Breast epithelium (tissue), 4 donors: ENCODE measurements around the gene SRSF9. TPM values are rescaled to one million over a fixed set of nuclear protein-coding genes. Genes with fewer than 3 reads are reported as not detected.
"Not testable (repeated sequence)": the region's sequence is repeated elsewhere in the genome, so short reads cannot be mapped to it uniquely, and the experiment has no call there.

Experiments used
- DNase-seq, 2 donors: peaks; one replicate each; pipeline ENCODE4 v3.0.0-alpha.2; 2019; ENCODE audit warnings: low spot score in 2 of 2
- H3K27ac ChIP-seq, 2 donors: fragments of 200-600 bp; sonication (generic) in 1 of 2; one replicate each; pipeline ENCODE4 v1.5.1; 2016 to 2019; ENCODE audit warnings: mild to moderate bottlenecking in 1 of 2
- H3K27me3 ChIP-seq, 2 donors: fragments of 200-600 bp; sonication (generic) in 1 of 2; one replicate each; pipeline versions ENCODE4 v1.5.1 to v1.6.0; 2017 to 2019; ENCODE audit warnings: control low read depth in 1 of 2, mild to moderate bottlenecking in 1 of 2
- H3K36me3 ChIP-seq: fragments of 200-600 bp; one replicate; pipeline ENCODE4 v1.5.1; 2019
- H3K4me1 ChIP-seq, 2 donors: fragments of 200-600 bp; sonication (generic); one replicate each; pipeline ENCODE4 v1.5.1; 2016 to 2019; ENCODE audit warnings: control low read depth in 1 of 2
- H3K4me3 ChIP-seq, 3 donors: fragments of 200-600 bp; sonication (generic); 1 replicate in 2 of 3; 2 replicates in 1 of 3; pipeline ENCODE4 v1.5.1; 2016 to 2019; ENCODE audit warnings: mild to moderate bottlenecking in 3 of 3, moderate library complexity in 2 of 3
- H3K9me3 ChIP-seq, 2 donors: fragments of 200-600 bp; sonication (generic) in 1 of 2; one replicate each; pipeline ENCODE4 v1.5.1; 2016 to 2019; ENCODE audit warnings: control low read depth in 1 of 2
- CTCF ChIP-seq, 3 donors: fragments of 450-650 bp; IDR thresholded peaks; one replicate each; pipeline ENCODE4 v1.5.1; 2016 to 2017; ENCODE audit warnings: antibody characterized with exemption in 3 of 3, mild to moderate bottlenecking in 3 of 3, moderate library complexity in 3 of 3
- POLR2A ChIP-seq: fragments of 450-650 bp; IDR thresholded peaks from one replicate; pipeline ENCODE4 v1.6.1; 2016; ENCODE audit warnings: antibody characterized with exemption, mild to moderate bottlenecking, moderate library complexity
- POLR2AphosphoS5 ChIP-seq, 3 donors: sonication (generic); formaldehyde crosslinking; IDR thresholded peaks; one replicate each; pipeline ENCODE4 v1.6.1; 2017; ENCODE audit warnings: antibody characterized with exemption in 3 of 3
- intact Hi-C: fragments of 100-400 bp; cut with DNase I; formaldehyde crosslinking; loops from one replicate; pipeline ENCODE4 v1.15.1; 2023; ENCODE audit warnings: low total_unique reads
- total RNA-seq, 3 donors: library from RNA; depleted of rRNA; stranded (reverse); fragments of >200 nt; gene quantifications; one replicate each; pipeline ENCODE4 v1.1.0, GENCODE V29; 2016

Gene SRSF9
- total RNA-seq, 3 donors from 2014 or later, result 65.9 to 97.3 (median 82.5) TPM

- Histone ChIP-seq H3K9me3 (no peaks in the 10 kb centered on the region), H3K4me3 (no peak overlapping the region), H3K36me3 (peaks cover 3% of the 10 kb centered on the region), H3K4me1 (no peaks in the 10 kb centered on the region), H3K27ac (no peak overlapping the region), H3K27me3 (no peaks in the 10 kb centered on the region)
- TF ChIP-seq POLR2A (no peak), CTCF (IDR thresholded peaks at IDR 0.05) (no peak), POLR2AphosphoS5 (IDR thresholded peaks at IDR 0.05) (no peak)
- DNase-seq, result no peak
- intact Hi-C loops, result no loop called here
These were observed 12.4 kb downstream of the SRSF9 start for GRCh38 chr12:120457133-120457532.

- peaks cover 3% of the 10 kb centered on the region for H3K36me3 ChIP-seq
These were observed 14.2 kb downstream of the SRSF9 start for GRCh38 chr12:120455302-120455701.

GRCh38 chr12:120453977-120454376 is 15.6 kb downstream of the SRSF9 start:
- TF ChIP-seq POLR2A, result no peak
- no peak for TF ChIP-seq POLR2AphosphoS5 (IDR thresholded peaks at IDR 0.05)
- peak in 2 of 3 donors; percentile 34 to 41 for TF ChIP-seq CTCF (IDR thresholded peaks at IDR 0.05)
- peaks cover 3% of the 10 kb centered on the region for H3K36me3 ChIP-seq

More at GRCh38 chr12:120455302-120455701, 14.2 kb downstream of the SRSF9 start:
- Histone ChIP-seq H3K27me3 (no peaks in the 10 kb centered on the region), H3K4me3 (no peak overlapping the region), H3K4me1 (no peaks in the 10 kb centered on the region), H3K27ac (no peak overlapping the region), H3K9me3 (no peaks in the 10 kb centered on the region)
- TF ChIP-seq CTCF (IDR thresholded peaks at IDR 0.05) (no peak), POLR2A (no peak), POLR2AphosphoS5 (IDR thresholded peaks at IDR 0.05) (no peak)
- intact Hi-C loops, result no loop called here
- DNase-seq, result no peak

DNA sequence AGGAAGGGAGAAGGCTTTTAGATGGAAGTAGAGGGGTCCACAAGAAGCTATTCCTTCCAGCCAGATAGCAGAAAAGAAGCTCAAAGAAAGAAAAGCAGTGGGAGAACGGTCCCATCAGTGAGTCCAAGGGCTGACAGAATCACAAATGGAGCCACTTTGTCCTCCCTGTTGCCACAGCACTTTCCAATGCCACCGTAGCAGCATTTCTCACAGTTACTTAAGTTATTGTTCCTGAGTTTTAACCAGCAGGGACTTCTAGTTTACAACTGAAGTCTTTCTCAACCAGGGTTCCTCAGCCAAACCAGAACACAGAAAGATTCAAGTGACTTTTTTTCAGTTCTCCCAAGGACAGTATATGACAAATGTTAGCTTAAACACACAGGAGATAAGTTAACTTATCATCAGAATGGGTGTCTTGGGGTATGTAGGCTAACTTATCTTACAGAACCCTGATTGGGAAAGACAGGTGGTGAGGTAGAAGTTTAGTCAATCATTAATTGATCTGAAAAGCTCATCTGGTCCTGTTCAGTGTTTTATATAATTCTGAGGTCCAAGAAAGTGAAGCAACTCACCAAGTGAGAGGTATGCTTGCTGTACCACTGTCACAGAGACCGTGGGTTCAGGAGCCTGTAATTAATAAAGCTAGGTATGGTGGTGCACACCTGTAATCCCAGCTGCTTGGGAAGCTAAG is 16.3 kb downstream of the SRSF9 start:
- TF ChIP-seq POLR2AphosphoS5 (IDR thresholded peaks at IDR 0.05), result no peak
- no peak for TF ChIP-seq CTCF (IDR thresholded peaks at IDR 0.05)
- TF ChIP-seq POLR2A, result no peak
- Histone ChIP-seq H3K27ac (no peak overlapping the region), H3K36me3 (peaks cover 3% of the 10 kb centered on the region), H3K27me3 (no peaks in the 10 kb centered on the region), H3K4me3 (no peak overlapping the region), H3K9me3 (no peaks in the 10 kb centered on the region), H3K4me1 (no peaks in the 10 kb centered on the region)
- intact Hi-C loops, result no loop called here
- no peak for DNase-seq

More at GRCh38 chr12:120453977-120454376, 15.6 kb downstream of the SRSF9 start:
- intact Hi-C loops, result no loop called here
- Histone ChIP-seq H3K4me3 (no peak overlapping the region), H3K27ac (no peak overlapping the region), H3K27me3 (no peaks in the 10 kb centered on the region), H3K9me3 (no peaks in the 10 kb centered on the region), H3K4me1 (no peaks in the 10 kb centered on the region)
- no peak for DNase-seq

GRCh38 chr12:120452524-120452923 is 17.0 kb downstream of the SRSF9 start:
- H3K9me3 ChIP-seq, intact Hi-C loops, H3K4me3 ChIP-seq, DNase-seq, H3K27me3 ChIP-seq, H3K27ac ChIP-seq, H3K4me1 ChIP-seq, H3K36me3 ChIP-seq: not testable (repeated sequence)
